ENCODE results near the gene AARS2. TPM values are rescaled to one million over a fixed set of nuclear protein-coding genes. Genes with fewer than 3 reads are reported as not detected.

The AARS2 gene
- total RNA-seq, 1 experiment from 2014 or later: 28.9 TPM

DNA sequence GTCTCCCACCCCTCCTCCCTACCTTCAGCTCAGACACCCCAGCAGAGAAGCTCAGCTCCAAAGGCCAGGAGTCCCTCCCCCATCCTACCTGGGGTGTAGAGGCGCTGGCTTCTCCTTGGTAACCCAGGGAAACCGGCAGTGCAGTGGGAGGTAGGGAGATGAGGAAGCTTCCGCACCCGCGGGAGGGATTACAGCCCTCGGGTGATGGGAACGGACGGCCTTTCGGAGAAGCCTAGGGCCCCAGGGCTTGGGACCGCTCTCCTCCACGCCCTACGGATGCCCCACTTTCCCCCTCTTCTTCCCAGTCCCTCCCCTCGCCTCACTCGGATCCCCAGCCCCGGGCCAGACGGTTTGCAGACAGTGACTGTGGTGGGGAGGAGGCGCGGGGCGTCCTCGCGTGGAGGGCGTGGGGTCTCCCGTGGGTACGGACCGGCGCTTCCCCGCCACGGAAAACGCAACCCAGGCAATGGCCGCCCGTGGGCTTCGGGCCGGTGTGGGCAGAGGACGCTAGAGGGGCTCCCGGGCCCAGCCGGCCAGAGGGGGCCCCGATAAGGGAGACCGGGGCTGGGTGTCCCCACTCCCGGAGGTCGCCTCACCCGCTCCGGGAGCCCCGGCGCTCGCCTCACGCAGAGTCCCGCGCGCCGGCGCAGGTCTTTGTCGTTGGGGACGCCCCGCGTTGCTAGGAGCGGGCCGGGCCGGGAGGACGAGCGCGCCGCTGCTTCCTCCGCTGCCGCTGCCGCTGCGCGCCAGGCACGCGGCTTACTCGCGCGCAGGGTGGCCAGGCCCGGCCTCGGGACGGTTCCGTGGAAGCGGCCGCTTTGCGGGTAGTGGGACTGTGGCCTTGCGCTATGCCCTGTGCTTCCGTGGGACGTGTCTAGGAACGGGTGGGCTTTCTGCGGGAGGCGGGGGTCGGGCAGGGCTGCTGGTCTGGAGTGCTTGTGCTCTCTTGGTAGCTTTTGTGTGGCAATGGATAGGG is 15.8 kb downstream of the AARS2 start:
- peak; percentile 67 for DNase-seq (ENCODE audit: low spot score)
- Mint-ChIP-seq H3K9me3 (no peaks in the 10 kb centered on the region), H3K36me3 (peaks cover 22% of the 10 kb centered on the region), H3K4me3 (peak overlapping the region; percentile 66), H3K4me1 (peaks cover 11% of the 10 kb centered on the region), H3K27me3 (ENCODE audit: low read depth) (peaks cover 42% of the 10 kb centered on the region), H3K27ac (no peak overlapping the region)
- ChIA-PET CTCF (interaction anchor here (0.8 to 5.3 kb wide), 10 partner anchors 13 to 124 kb away, joined by 3 to 37 read pairs (median 4); partner anchors contain the start of genes AARS2 and HSP90AB1), POLR2A (interaction anchor here (0.7 to 2.4 kb wide), 5 partner anchors 15 to 41 kb away, joined by 3 to 7 read pairs (median 3); partner anchors contain the start of gene AARS2)
- peak; percentile 62 for ATAC-seq
- peak; percentile 73; the same call in 1 of the 2 replicates for TF ChIP-seq RELA (CRISPR knock-in tag; IDR thresholded peaks at IDR 0.05; ENCODE audit: borderline replicate concordance)
- peak; percentile 25; the same call in 1 of the 2 replicates for TF ChIP-seq ZNF423 (CRISPR knock-in tag; IDR thresholded peaks at IDR 0.05)
- no peak for TF ChIP-seq CBFB (CRISPR knock-in tag; IDR thresholded peaks at IDR 0.05; ENCODE audit: low read depth)
- TF ChIP-seq NFATC4 (CRISPR knock-in tag; IDR thresholded peaks at IDR 0.05): no peak
- TF ChIP-seq ZNF138 (CRISPR knock-in tag; conservative IDR thresholded peaks at IDR 0.05): peak; percentile 87; the same call in 1 of the 2 replicates
- TF ChIP-seq, protein P1, sequence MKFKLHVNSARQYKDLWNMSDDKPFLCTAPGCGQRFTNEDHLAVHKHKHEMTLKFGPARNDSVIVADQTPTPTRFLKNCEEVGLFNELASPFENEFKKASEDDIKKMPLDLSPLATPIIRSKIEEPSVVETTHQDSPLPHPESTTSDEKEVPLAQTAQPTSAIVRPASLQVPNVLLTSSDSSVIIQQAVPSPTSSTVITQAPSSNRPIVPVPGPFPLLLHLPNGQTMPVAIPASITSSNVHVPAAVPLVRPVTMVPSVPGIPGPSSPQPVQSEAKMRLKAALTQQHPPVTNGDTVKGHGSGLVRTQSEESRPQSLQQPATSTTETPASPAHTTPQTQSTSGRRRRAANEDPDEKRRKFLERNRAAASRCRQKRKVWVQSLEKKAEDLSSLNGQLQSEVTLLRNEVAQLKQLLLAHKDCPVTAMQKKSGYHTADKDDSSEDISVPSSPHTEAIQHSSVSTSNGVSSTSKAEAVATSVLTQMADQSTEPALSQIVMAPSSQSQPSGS (CRISPR knock-in tag; IDR thresholded peaks at IDR 0.05; ENCODE audit: borderline replicate concordance, low read depth): no peak
- TF ChIP-seq FOXP1 (CRISPR knock-in tag; IDR thresholded peaks at IDR 0.05; ENCODE audit: borderline replicate concordance): peak; percentile 88
- TF ChIP-seq NR3C1 (CRISPR knock-in tag; conservative IDR thresholded peaks at IDR 0.05; ENCODE audit: low read depth): 0 out of 2 replicates have a peak, but pooled peaks have one; percentile 86
- TF ChIP-seq ARID4B (CRISPR knock-in tag; IDR thresholded peaks at IDR 0.05; ENCODE audit: borderline replicate concordance): peak; percentile 72
- no peak for TF ChIP-seq PRRX2 (CRISPR knock-in tag; IDR thresholded peaks at IDR 0.05)
- TF ChIP-seq, protein P2, sequence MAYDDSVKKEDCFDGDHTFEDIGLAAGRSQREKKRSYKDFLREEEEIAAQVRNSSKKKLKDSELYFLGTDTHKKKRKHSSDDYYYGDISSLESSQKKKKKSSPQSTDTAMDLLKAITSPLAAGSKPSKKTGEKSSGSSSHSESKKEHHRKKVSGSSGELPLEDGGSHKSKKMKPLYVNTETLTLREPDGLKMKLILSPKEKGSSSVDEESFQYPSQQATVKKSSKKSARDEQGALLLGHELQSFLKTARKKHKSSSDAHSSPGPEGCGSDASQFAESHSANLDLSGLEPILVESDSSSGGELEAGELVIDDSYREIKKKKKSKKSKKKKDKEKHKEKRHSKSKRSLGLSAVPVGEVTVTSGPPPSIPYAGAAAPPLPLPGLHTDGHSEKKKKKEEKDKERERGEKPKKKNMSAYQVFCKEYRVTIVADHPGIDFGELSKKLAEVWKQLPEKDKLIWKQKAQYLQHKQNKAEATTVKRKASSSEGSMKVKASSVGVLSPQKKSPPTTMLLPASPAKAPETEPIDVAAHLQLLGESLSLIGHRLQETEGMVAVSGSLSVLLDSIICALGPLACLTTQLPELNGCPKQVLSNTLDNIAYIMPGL (CRISPR knock-in tag; IDR thresholded peaks at IDR 0.05): peak; percentile 18; the same call in 1 of the 2 replicates
- 0 out of 2 replicates have a peak, but pooled peaks have one; percentile 1 for TF ChIP-seq FOXP4 (CRISPR knock-in tag; IDR thresholded peaks at IDR 0.05)
- TF ChIP-seq, protein P3, sequence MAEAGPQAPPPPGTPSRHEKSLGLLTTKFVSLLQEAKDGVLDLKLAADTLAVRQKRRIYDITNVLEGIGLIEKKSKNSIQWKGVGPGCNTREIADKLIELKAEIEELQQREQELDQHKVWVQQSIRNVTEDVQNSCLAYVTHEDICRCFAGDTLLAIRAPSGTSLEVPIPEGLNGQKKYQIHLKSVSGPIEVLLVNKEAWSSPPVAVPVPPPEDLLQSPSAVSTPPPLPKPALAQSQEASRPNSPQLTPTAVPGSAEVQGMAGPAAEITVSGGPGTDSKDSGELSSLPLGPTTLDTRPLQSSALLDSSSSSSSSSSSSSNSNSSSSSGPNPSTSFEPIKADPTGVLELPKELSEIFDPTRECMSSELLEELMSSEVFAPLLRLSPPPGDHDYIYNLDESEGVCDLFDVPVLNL (CRISPR knock-in tag; IDR thresholded peaks at IDR 0.05; ENCODE audit: borderline replicate concordance, low read depth): peak; percentile 82
- peak; percentile 32; the same call in 1 of the 2 replicates for TF ChIP-seq ESRRA (CRISPR knock-in tag; IDR thresholded peaks at IDR 0.05; ENCODE audit: borderline replicate concordance)
- TF ChIP-seq, protein P4, sequence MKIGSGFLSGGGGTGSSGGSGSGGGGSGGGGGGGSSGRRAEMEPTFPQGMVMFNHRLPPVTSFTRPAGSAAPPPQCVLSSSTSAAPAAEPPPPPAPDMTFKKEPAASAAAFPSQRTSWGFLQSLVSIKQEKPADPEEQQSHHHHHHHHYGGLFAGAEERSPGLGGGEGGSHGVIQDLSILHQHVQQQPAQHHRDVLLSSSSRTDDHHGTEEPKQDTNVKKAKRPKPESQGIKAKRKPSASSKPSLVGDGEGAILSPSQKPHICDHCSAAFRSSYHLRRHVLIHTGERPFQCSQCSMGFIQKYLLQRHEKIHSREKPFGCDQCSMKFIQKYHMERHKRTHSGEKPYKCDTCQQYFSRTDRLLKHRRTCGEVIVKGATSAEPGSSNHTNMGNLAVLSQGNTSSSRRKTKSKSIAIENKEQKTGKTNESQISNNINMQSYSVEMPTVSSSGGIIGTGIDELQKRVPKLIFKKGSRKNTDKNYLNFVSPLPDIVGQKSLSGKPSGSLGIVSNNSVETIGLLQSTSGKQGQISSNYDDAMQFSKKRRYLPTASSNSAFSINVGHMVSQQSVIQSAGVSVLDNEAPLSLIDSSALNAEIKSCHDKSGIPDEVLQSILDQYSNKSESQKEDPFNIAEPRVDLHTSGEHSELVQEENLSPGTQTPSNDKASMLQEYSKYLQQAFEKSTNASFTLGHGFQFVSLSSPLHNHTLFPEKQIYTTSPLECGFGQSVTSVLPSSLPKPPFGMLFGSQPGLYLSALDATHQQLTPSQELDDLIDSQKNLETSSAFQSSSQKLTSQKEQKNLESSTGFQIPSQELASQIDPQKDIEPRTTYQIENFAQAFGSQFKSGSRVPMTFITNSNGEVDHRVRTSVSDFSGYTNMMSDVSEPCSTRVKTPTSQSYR (CRISPR knock-in tag; IDR thresholded peaks at IDR 0.05): peak; percentile 21; the same call in 1 of the 2 replicates
- TF ChIP-seq RORB (CRISPR knock-in tag; IDR thresholded peaks at IDR 0.05): no peak
- no peak for TF ChIP-seq MYBL2 (CRISPR knock-in tag; IDR thresholded peaks at IDR 0.05)
- TF ChIP-seq TP53 (CRISPR knock-in tag; IDR thresholded peaks at IDR 0.05): peak; percentile 89
- TF ChIP-seq, protein P5, sequence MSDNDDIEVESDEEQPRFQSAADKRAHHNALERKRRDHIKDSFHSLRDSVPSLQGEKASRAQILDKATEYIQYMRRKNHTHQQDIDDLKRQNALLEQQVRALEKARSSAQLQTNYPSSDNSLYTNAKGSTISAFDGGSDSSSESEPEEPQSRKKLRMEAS (CRISPR knock-in tag; IDR thresholded peaks at IDR 0.05): peak; percentile 67
